GM19238 (cell line): ENCODE measurements around the gene ARL9.

Experiments
- DNase-seq: peaks from one replicate; pipeline ENCODE4 v3.0.0; 2011; ENCODE audit warnings: low spot score; ENCODE audit not compliant: insufficient read length

Gene ARL9

DNA sequence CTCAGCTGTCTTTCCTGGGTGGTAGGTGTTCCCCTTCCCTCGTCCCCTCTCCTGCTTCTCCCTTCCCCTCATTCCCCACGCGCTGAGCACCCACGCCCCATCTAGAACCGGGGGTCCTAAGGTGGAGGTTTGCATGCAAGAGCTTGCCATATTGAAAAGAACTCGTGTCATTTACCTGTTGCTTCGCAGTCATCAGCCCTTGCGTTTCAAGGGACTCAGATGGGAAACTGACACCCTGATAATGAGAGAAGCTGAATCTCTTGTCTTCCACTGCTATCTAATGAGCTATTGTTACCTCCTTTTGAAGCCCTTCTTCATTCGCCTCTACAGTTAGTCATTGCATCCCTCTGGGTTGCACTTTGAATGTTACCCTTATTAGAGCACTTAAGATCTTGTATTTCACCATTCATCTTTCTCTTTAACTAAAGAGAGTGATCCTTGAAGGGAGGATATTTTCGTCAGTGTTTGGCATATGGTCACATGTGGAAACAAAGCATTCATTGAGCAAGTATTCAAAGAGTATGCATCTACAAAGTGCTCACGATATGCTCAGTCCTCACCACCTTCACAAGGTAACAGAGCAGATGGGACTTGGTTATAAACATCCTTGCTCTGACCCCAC is 25.7 kb downstream of the ARL9 start:
- DNase-seq = no peak

DNA sequence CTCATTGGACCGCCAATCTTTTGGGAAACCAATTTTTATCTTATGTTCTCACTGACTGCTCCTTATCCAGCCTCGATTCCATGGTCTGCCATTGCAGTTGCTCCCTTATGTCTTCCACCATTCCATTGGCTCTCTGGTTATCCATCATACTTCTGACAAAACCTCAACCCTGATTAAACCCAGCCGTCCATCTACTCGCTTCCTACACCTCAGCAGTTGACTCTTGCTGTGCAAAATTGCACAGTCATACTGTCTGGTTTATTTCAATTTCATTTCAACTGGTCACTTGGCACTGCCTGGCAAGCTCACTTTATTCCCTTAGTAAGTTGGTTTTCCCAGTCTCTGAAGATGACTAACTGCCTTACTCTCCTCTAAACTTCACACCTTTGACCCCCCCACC is 26.2 kb downstream of the ARL9 start:
- no peak for DNase-seq

DNA sequence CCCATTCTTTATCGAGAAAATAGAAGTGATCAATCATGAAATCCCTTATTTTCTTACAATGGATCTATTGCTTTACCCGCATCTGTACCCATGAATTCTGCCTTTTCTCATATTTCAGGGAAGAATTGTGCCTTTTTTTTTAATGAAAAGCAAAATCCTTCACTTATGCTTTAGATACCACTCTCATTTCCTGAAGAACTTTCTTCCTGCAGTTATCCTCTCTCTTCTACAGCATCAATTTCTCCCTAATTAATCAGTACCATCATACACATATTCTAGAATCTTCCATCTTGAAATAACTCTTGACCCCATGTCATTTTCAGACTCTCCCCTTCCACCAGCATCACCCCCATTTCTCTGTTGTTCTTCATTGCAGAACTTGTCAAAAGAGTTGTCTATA is 26.6 kb downstream of the ARL9 start:
- DNase-seq = no peak

DNA sequence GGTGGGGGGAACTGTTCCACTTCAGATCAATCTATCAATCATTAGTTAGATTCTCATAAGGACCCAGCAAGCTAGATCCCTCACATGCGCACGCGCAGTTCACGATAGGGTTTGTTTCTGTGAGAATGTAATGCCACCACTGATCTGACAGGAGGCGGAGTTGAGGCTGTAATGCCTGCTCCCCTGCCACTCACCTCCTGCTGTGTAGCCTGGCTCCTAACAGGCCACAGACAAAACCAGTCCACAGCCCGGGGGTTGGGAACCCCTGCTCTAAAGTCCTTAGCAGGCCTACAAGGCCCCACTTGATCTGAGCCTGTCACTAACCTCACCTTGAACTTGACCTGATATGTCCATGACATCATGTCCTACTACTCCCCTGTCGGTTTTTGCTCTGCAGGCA is 30.3 kb downstream of the ARL9 start:
- no peak for DNase-seq

DNA sequence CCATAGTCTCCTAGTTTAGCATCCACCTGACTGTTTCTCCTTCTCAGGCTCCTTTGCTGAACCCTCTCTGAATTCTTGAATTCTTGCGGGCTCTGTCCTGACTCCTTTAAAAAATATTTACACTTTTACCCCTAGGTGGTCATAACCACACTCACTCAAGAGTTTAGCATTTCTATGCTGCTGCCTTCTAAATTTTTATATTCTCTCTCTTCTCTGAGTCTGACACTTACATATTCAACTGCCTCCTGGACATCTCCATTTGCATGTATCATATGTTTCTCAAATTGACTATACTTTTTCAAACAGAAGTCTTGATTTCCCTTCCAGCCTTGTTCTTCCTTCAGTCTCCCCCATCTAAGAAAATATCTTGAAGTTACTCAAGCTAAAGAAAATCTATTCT is 31.6 kb downstream of the ARL9 start:
- no peak for DNase-seq

DNA sequence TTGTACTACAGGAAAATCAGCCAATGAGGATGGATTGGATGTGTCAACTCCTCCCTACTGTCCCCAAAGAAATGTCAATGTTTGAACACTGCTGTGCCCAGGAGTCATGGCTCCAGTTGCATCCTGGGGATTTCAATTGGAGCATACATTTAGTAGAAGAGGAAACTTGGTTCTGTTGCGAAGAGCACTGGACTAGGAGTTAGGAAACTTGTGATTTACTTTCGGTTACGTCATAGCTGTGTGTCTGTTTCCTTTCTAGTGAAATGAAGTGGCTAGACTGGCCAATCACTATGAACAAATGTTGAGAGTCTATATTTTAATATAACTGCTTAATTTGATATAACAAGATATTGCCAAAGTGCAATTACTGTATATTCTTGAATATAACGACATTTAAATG is 35.2 kb downstream of the ARL9 start:
- DNase-seq = no peak

DNA sequence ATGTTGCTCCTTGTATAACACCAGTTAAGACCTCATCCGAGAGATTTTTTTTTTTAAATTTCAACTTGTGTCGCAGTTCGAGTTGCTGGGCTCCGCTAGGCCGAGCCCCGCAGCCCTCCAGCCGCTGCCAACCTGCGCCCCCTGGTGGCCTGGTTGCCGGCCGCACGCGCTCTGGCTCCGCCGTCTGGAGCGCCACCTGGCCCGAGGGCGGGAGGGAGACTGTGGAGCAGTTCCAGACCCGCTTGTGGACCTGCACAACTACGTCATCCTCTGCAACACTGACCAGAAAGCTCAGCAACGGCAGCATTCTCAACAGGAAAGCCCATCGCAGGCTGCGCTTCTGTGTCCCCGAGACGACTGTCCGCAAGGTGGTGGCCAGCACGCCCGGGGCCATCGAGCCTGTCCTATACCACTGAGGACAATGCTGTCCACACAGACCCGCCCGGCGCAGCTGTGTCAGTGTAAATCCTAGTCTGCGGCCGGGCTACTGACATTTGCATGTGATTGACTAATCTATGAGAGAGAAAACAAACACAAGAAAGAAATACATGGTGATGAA is 39.1 kb downstream of the ARL9 start:
- peak; percentile 68 for DNase-seq

DNA sequence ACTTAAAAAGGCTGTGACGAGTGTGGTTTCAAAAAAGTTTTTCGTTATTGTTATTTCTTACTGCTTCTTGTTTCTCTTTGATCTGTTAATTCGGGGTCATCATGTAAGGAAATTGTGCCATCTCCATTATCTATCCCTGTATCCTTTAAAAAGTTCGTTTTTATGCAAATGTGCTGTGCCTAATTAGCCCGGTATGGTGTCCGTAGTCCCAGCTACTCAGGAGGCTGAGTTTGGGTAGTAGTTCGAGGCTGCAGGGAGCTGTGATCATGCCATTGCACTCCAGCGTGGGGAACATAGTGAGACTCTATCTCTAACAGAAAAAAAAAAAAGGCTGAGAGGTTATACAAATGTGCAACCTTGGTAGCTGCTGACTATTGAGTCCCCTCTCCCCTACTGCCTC is 45.1 kb downstream of the ARL9 start:
- DNase-seq = no peak

DNA sequence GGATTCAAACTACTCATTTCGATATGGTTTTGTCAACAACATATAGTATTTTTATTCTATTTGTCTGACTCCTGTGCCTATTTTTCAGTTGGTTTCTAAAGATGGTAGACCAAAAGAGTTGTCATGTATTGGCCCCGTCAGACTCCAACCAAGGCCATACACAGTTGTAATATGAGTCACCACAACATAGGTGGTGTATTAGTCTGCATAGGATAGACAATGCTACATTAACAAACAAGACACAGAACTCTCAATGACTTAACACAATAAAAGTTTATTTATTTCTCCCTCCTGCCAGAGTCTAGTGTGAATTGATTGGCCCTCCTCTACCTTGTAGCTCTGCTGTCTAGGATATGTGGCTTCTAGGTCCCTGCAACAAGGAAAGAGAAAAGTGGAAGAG is 45.9 kb downstream of the ARL9 start:
- no peak for DNase-seq

DNA sequence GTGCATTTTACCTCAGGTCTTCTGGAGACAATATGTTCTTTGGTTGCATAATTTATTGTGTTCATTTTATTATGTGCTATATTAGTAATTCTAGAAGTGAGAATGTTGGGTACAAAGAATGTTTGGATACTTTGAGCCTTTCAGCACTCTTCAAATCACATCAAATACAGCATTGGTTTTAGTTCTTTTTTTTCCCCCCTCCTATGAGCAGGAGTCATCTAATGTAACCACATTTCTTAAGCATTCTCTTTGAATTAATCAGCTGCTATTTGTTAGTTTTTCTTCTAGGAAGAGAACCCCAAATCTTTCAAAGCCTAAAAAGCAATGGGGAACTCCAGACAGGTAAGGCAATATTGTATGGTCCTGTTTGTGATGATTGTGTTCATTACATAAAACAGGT is 46.7 kb downstream of the ARL9 start:
- no peak for DNase-seq

DNA sequence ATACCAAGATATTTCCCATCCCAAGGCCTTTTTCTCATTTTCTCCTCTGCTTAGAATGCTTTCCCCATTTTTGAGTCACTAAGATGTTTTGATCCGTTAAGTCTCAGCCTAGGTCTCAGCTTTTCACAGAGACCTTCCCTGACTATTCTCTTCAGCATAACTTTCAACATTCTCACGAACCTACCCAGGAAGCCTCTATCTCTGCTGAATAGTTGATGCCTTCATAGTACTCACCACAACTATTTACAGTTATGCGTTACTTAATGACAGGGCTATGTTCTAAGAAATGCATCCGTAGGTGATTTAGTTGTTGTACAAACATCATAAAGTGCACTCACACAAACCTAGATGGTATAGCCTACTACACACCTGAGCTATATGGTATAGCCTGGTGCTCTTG is 64.5 kb downstream of the ARL9 start:
- no peak for DNase-seq
